HG03342 (cell line): Measurements from ENCODE around the gene WRNIP1.

ENCODE experiments used
- ATAC-seq: cut with Tn5 transposase; IDR thresholded peaks from one replicate; pipeline ENCODE4 v1.9.1; 2021; ENCODE audit warnings: mild to moderate bottlenecking, moderate library complexity; ENCODE audit not compliant: unreplicated experiment

WRNIP1 gene

GRCh38 chr6:2831392-2831791, 66.2 kb downstream of the WRNIP1 start:
- ATAC-seq: no peak

DNA sequence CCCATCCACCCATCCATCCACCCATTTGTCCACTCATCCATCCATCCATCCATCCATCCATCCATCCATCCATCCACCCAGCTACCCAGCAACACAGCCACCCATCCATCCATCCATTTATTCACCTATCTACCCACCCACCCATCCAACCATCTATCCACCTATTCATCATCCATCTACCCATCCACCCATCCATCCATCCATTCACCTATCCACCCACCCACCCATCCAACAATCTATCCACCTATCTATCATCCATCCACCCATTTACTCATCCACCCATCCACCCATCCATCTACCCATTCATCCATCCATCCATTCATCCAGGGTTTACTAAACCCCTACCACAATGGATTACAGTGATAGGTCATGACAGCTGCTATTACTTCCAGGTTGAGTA, 69.1 kb downstream of the WRNIP1 start:
- no peak for ATAC-seq
